SK-N-SH treated with all-trans-retinoic acid at 6 μM for 48 hours (cell line): ENCODE results near the gene OTUD3.

Experiments
- ARNTL ChIP-seq: fragments of 450-650 bp; formaldehyde crosslinking; IDR thresholded peaks from 2 replicates; pipeline ENCODE4 v1.5.0; 2020; ENCODE audit warnings: low read depth, mild to moderate bottlenecking, moderate library complexity, borderline replicate concordance
- ESRRG ChIP-seq: fragments of 250-450 bp; sonication (Bioruptor Pico); IDR thresholded peaks from 2 replicates; pipeline ENCODE4 v1.6.1; 2021; ENCODE audit warnings: mild to moderate bottlenecking
- GLIS3 ChIP-seq: fragments of 250-450 bp; sonication (Bioruptor Pico); IDR thresholded peaks from 2 replicates; pipeline ENCODE4 v1.5.0; 2020; ENCODE audit warnings: mild to moderate bottlenecking, moderate library complexity
- POU6F1 ChIP-seq: fragments of 250-450 bp; sonication (Bioruptor Pico); IDR thresholded peaks from 2 replicates; pipeline ENCODE4 v1.8.0; 2021; ENCODE audit warnings: low read depth, mild to moderate bottlenecking, moderate library complexity, borderline replicate concordance
- RARB ChIP-seq: fragments of 250-450 bp; sonication (Bioruptor Pico); IDR thresholded peaks from 2 replicates; pipeline ENCODE4 v1.8.0; 2021; ENCODE audit warnings: mild to moderate bottlenecking, moderate library complexity
- TSHZ2 ChIP-seq: fragments of 250-450 bp; sonication (Bioruptor Pico); IDR thresholded peaks from 2 replicates; pipeline ENCODE4 v1.5.0; 2020; ENCODE audit warnings: mild to moderate bottlenecking, moderate library complexity
- ZC3H10 ChIP-seq: fragments of 250-450 bp; sonication (Bioruptor Pico); IDR thresholded peaks from 2 replicates; pipeline ENCODE4 v1.5.1; 2021; ENCODE audit warnings: mild to moderate bottlenecking, moderate library complexity
- ZFP3 ChIP-seq: fragments of 250-450 bp; sonication (Bioruptor Pico); IDR thresholded peaks from 2 replicates; pipeline ENCODE4 v1.5.0; 2020; ENCODE audit warnings: mild to moderate bottlenecking, moderate library complexity
- ZFP30 ChIP-seq: fragments of 450-650 bp; formaldehyde crosslinking; IDR thresholded peaks from 2 replicates; pipeline ENCODE4 v1.5.0; 2022; ENCODE audit warnings: mild to moderate bottlenecking, moderate library complexity
- ZNF70 ChIP-seq: fragments of 450-650 bp; formaldehyde crosslinking; IDR thresholded peaks from 2 replicates; pipeline ENCODE4 v1.5.0; 2020; ENCODE audit warnings: mild to moderate bottlenecking, moderate library complexity
- TF ChIP-seq, protein P1 (sequence below): fragments of 250-450 bp; sonication (Bioruptor Pico); IDR thresholded peaks from 2 replicates; pipeline ENCODE4 v1.5.1; 2020; ENCODE audit warnings: low read depth, mild to moderate bottlenecking, moderate library complexity
- TF ChIP-seq, protein P2 (sequence below): fragments of 250-450 bp; sonication (Bioruptor Pico); IDR thresholded peaks from 2 replicates; pipeline ENCODE4 v1.8.0; 2020; ENCODE audit warnings: mild to moderate bottlenecking, moderate library complexity, borderline replicate concordance
- TF ChIP-seq, protein P3 (sequence below): fragments of 250-450 bp; sonication (Bioruptor Pico); IDR thresholded peaks from 2 replicates; pipeline ENCODE4 v1.5.1; 2021; ENCODE audit warnings: mild to moderate bottlenecking, moderate library complexity

DNA sequence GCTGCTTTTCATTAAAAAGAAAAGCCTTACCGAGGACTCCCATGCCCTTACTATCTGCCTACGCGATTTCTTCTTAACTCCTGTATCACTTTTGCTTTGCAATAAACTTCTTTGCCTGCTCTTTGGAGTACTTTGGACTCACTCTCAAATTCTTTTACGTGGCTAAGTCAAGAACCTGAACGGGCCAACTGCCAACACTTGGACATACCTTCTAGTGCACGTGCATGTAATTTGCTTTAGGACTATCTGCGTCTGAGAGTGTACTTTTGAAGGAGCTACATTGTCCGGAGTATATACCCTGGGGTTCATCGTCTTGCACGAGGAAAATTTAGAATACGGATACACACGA lies 3.6 kb upstream of the OTUD3 start:
- TF ChIP-seq ARNTL (CRISPR knock-in tag) (no peak), ZC3H10 (no peak), TSHZ2 (CRISPR knock-in tag) (no peak), ZFP3 (CRISPR knock-in tag) (no peak), ZFP30 (CRISPR knock-in tag) (no peak), GLIS3 (CRISPR knock-in tag) (no peak), POU6F1 (CRISPR knock-in tag) (no peak), ESRRG (no peak), RARB (CRISPR knock-in tag) (no peak), ZNF70 (CRISPR knock-in tag) (no peak)
- TF ChIP-seq, protein P1, sequence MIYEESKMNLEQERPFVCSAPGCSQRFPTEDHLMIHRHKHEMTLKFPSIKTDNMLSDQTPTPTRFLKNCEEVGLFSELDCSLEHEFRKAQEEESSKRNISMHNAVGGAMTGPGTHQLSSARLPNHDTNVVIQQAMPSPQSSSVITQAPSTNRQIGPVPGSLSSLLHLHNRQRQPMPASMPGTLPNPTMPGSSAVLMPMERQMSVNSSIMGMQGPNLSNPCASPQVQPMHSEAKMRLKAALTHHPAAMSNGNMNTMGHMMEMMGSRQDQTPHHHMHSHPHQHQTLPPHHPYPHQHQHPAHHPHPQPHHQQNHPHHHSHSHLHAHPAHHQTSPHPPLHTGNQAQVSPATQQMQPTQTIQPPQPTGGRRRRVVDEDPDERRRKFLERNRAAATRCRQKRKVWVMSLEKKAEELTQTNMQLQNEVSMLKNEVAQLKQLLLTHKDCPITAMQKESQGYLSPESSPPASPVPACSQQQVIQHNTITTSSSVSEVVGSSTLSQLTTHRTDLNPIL (CRISPR knock-in tag) = no peak
- TF ChIP-seq, protein P2, sequence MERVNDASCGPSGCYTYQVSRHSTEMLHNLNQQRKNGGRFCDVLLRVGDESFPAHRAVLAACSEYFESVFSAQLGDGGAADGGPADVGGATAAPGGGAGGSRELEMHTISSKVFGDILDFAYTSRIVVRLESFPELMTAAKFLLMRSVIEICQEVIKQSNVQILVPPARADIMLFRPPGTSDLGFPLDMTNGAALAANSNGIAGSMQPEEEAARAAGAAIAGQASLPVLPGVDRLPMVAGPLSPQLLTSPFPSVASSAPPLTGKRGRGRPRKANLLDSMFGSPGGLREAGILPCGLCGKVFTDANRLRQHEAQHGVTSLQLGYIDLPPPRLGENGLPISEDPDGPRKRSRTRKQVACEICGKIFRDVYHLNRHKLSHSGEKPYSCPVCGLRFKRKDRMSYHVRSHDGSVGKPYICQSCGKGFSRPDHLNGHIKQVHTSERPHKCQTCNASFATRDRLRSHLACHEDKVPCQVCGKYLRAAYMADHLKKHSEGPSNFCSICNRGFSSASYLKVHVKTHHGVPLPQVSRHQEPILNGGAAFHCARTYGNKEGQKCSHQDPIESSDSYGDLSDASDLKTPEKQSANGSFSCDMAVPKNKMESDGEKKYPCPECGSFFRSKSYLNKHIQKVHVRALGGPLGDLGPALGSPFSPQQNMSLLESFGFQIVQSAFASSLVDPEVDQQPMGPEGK (CRISPR knock-in tag) = no peak
- TF ChIP-seq, protein P3, sequence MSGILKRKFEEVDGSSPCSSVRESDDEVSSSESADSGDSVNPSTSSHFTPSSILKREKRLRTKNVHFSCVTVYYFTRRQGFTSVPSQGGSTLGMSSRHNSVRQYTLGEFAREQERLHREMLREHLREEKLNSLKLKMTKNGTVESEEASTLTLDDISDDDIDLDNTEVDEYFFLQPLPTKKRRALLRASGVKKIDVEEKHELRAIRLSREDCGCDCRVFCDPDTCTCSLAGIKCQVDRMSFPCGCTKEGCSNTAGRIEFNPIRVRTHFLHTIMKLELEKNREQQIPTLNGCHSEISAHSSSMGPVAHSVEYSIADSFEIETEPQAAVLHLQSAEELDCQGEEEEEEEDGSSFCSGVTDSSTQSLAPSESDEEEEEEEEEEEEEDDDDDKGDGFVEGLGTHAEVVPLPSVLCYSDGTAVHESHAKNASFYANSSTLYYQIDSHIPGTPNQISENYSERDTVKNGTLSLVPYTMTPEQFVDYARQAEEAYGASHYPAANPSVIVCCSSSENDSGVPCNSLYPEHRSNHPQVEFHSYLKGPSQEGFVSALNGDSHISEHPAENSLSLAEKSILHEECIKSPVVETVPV (CRISPR knock-in tag) = no peak
